SU-DHL-6 (cell line): ENCODE results near the gene COL25A1.

Experiments used
- H2AFZ ChIP-seq: fragments of 200-600 bp; sonication (generic); 2 replicates; pipeline ENCODE4 v1.6.1; 2014; ENCODE audit warnings: low read depth, mild to moderate bottlenecking, moderate library complexity, mixed read lengths, antibody characterized with exemption, low read length; ENCODE audit not compliant: severe bottlenecking
- H3F3A ChIP-seq: fragments of 200-600 bp; shearing (Covaris generic); 2 replicates; pipeline ENCODE4 v1.6.0; 2016; ENCODE audit warnings: antibody characterized with exemption, mild to moderate bottlenecking; ENCODE audit not compliant: insufficient read depth
- H3K27ac ChIP-seq: fragments of 200-600 bp; sonication (generic); 2 replicates; pipeline ENCODE4 v1.5.1; 2016; ENCODE audit warnings: low read depth, mild to moderate bottlenecking, low read length, moderate library complexity, mixed read lengths
- H3K27me3 ChIP-seq: fragments of 200-600 bp; sonication (generic), shearing (Covaris generic); 2 replicates; pipeline ENCODE4 v1.6.0; 2014; ENCODE audit warnings: mild to moderate bottlenecking, low read length
- H3K36me3 ChIP-seq: fragments of 200-600 bp; sonication (generic); 2 replicates; pipeline ENCODE4 v1.6.1; 2014; ENCODE audit warnings: mild to moderate bottlenecking, low read length, mixed read lengths
- H3K4me2 ChIP-seq: fragments of 300-600, 200-600 bp; shearing (Covaris generic), sonication (generic); 2 replicates; pipeline ENCODE4 v1.6.0; 2014; ENCODE audit warnings: low read length, low read depth, mild to moderate bottlenecking; ENCODE audit not compliant: poor library complexity, severe bottlenecking
- H3K4me3 ChIP-seq: fragments of 200-600 bp; sonication (generic); 2 replicates; pipeline ENCODE4 v1.5.1; 2014; ENCODE audit warnings: antibody characterized with exemption, low read length, mild to moderate bottlenecking, mixed read lengths; ENCODE audit not compliant: insufficient read depth, poor library complexity, severe bottlenecking
- H3K79me2 ChIP-seq: fragments of 200-600 bp; sonication (generic); 2 replicates; pipeline ENCODE4 v1.6.1; 2014; ENCODE audit warnings: mild to moderate bottlenecking, low read length, moderate library complexity; ENCODE audit not compliant: insufficient read depth
- H3K9ac ChIP-seq: fragments of 200-600 bp; sonication (generic); 2 replicates; pipeline ENCODE4 v1.7.0; 2014; ENCODE audit warnings: mild to moderate bottlenecking, low read length
- H3K9me2 ChIP-seq: fragments of 200-600 bp; sonication (generic); replicated peaks from 2 replicates; pipeline ENCODE4 v1.6.1; 2014; ENCODE audit warnings: low read length; ENCODE audit not compliant: insufficient read depth
- H3K9me3 ChIP-seq: fragments of 200-600 bp; sonication (generic); 2 replicates; pipeline ENCODE4 v1.6.1; 2014; ENCODE audit warnings: low read length, mixed read lengths; ENCODE audit not compliant: insufficient read depth
- H4K20me1 ChIP-seq: fragments of 200-600 bp; sonication (generic); 2 replicates; pipeline ENCODE4 v1.6.1; 2014; ENCODE audit warnings: low read depth, mild to moderate bottlenecking, antibody characterized with exemption, low read length, moderate library complexity, mixed read lengths
- EZH2phosphoT487 ChIP-seq: fragments of 200-600 bp; sonication (generic), shearing (Covaris generic); conservative IDR thresholded peaks from 2 replicates; pipeline ENCODE4 v1.6.1; 2018; ENCODE audit warnings: mild to moderate bottlenecking, antibody characterized with exemption, low read length, moderate library complexity, mixed read lengths
- TF ChIP-seq, protein P1 (sequence below): fragments of 200-600 bp; sonication (generic); IDR thresholded peaks from one replicate; pipeline ENCODE4 v1.5.1; 2017; ENCODE audit warnings: antibody characterized with exemption, mild to moderate bottlenecking, low read length, moderate library complexity; ENCODE audit not compliant: insufficient read depth, poor library complexity, severe bottlenecking

COL25A1 gene

GRCh38 chr4:109296527-109296926 is 5.9 kb downstream of the COL25A1 start:
- H3F3A ChIP-seq = no peaks in the 10 kb centered on the region
- H3K4me2 ChIP-seq = no peak overlapping the region
- no peaks in the 10 kb centered on the region for H3K36me3 ChIP-seq
- H2AFZ ChIP-seq = no peak overlapping the region
- no peak overlapping the region for H3K4me3 ChIP-seq
- no peak overlapping the region for H3K27ac ChIP-seq
- no peaks in the 10 kb centered on the region for H3K27me3 ChIP-seq
- H4K20me1 ChIP-seq = no peaks in the 10 kb centered on the region
- TF ChIP-seq, protein P1, sequence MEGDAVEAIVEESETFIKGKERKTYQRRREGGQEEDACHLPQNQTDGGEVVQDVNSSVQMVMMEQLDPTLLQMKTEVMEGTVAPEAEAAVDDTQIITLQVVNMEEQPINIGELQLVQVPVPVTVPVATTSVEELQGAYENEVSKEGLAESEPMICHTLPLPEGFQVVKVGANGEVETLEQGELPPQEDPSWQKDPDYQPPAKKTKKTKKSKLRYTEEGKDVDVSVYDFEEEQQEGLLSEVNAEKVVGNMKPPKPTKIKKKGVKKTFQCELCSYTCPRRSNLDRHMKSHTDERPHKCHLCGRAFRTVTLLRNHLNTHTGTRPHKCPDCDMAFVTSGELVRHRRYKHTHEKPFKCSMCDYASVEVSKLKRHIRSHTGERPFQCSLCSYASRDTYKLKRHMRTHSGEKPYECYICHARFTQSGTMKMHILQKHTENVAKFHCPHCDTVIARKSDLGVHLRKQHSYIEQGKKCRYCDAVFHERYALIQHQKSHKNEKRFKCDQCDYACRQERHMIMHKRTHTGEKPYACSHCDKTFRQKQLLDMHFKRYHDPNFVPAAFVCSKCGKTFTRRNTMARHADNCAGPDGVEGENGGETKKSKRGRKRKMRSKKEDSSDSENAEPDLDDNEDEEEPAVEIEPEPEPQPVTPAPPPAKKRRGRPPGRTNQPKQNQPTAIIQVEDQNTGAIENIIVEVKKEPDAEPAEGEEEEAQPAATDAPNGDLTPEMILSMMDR = no peak
- TF ChIP-seq EZH2phosphoT487 = no peak
- H3K9me3 ChIP-seq = no peaks in the 10 kb centered on the region
- no peaks in the 10 kb centered on the region for H3K9me2 ChIP-seq
- H3K79me2 ChIP-seq = no peaks in the 10 kb centered on the region
- H3K9ac ChIP-seq = no peak overlapping the region

- Histone ChIP-seq H3F3A (no peaks in the 10 kb centered on the region), H3K79me2 (no peaks in the 10 kb centered on the region), H3K27me3 (no peaks in the 10 kb centered on the region), H4K20me1 (no peaks in the 10 kb centered on the region), H3K27ac (no peak overlapping the region), H3K9ac (no peak overlapping the region), H2AFZ (no peak overlapping the region), H3K9me3 (no peaks in the 10 kb centered on the region), H3K36me3 (no peaks in the 10 kb centered on the region), H3K9me2 (no peaks in the 10 kb centered on the region), H3K4me2 (no peak overlapping the region), H3K4me3 (no peak overlapping the region)
- TF ChIP-seq EZH2phosphoT487 = no peak
- TF ChIP-seq, protein P1 = no peak
These were observed 7.4 kb downstream of the COL25A1 start for GRCh38 chr4:109295081-109295480.

GRCh38 chr4:109294468-109295020 is 7.9 kb downstream of the COL25A1 start:
- H4K20me1 ChIP-seq = no peaks in the 10 kb centered on the region
- no peaks in the 10 kb centered on the region for H3F3A ChIP-seq
- H3K4me3 ChIP-seq = no peak overlapping the region
- H2AFZ ChIP-seq = no peak overlapping the region
- no peak overlapping the region for H3K27ac ChIP-seq
- no peaks in the 10 kb centered on the region for H3K36me3 ChIP-seq
- no peak overlapping the region for H3K9ac ChIP-seq
- H3K27me3 ChIP-seq = no peaks in the 10 kb centered on the region
- H3K9me2 ChIP-seq = no peaks in the 10 kb centered on the region
- H3K4me2 ChIP-seq = no peak overlapping the region
- H3K9me3 ChIP-seq = no peaks in the 10 kb centered on the region
- TF ChIP-seq EZH2phosphoT487 = no peak
- H3K79me2 ChIP-seq = no peaks in the 10 kb centered on the region

DNA sequence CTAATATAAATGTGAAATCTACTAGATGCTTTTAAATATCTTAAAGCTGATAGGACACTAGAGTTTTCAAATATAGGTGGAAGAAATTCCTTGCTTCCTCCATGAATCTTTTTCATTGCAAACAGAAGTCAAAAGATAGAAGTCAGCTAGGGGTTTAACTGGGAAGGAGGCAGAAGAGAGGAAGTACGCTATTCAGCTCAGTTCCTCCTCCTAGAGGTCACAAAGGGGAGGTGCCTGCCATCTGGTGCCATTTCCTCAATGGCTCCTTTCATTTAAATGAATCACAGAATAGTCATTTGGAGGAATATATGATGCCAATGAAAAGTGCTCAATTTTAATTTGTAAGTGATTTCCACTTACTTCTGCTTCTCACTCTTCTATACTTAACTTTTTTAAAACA is 8.5 kb downstream of the COL25A1 start:
- no peaks in the 10 kb centered on the region for H3K27me3 ChIP-seq
- no peaks in the 10 kb centered on the region for H3K79me2 ChIP-seq
- TF ChIP-seq, protein P1 = no peak
- no peak for TF ChIP-seq EZH2phosphoT487
- H3K27ac ChIP-seq = no peak overlapping the region
- no peak overlapping the region for H3K4me2 ChIP-seq
- H2AFZ ChIP-seq = no peak overlapping the region
- no peak overlapping the region for H3K9ac ChIP-seq
- no peak overlapping the region for H3K4me3 ChIP-seq
- no peaks in the 10 kb centered on the region for H3K9me2 ChIP-seq
- no peaks in the 10 kb centered on the region for H3K9me3 ChIP-seq
- no peaks in the 10 kb centered on the region for H4K20me1 ChIP-seq
- no peaks in the 10 kb centered on the region for H3F3A ChIP-seq
- no peaks in the 10 kb centered on the region for H3K36me3 ChIP-seq
